ENCODE measurements around the gene TENT4B.
"Not testable (repeated sequence)": the region's sequence is repeated elsewhere in the genome, so short reads cannot be mapped to it uniquely, and the experiment has no call there.

Gene TENT4B

GRCh38 chr16:50238868-50239301, 85.8 kb downstream of the TENT4B start:
- DNase-seq = no peak

GRCh38 chr16:50243024-50243423, 89.9 kb downstream of the TENT4B start:
- not testable (repeated sequence) for DNase-seq

DNA sequence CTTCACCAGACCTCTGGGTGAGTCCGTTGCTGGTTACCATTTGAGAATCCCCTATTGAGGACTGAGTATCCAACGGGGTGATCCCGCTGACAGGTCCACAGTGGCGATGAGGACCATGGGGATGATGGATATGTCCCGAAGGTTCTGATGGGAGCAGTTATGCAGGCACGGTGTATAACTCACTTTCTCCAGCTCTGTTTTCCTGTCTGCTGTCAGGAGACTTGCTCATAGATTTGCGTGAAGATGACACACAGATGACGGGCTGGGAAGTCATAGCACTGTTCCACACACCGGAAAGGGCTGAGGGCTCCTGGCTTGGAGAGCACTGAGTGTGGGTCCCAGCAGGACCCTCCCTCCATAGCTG, 91.0 kb downstream of the TENT4B start:
- DNase-seq = no peak

DNA sequence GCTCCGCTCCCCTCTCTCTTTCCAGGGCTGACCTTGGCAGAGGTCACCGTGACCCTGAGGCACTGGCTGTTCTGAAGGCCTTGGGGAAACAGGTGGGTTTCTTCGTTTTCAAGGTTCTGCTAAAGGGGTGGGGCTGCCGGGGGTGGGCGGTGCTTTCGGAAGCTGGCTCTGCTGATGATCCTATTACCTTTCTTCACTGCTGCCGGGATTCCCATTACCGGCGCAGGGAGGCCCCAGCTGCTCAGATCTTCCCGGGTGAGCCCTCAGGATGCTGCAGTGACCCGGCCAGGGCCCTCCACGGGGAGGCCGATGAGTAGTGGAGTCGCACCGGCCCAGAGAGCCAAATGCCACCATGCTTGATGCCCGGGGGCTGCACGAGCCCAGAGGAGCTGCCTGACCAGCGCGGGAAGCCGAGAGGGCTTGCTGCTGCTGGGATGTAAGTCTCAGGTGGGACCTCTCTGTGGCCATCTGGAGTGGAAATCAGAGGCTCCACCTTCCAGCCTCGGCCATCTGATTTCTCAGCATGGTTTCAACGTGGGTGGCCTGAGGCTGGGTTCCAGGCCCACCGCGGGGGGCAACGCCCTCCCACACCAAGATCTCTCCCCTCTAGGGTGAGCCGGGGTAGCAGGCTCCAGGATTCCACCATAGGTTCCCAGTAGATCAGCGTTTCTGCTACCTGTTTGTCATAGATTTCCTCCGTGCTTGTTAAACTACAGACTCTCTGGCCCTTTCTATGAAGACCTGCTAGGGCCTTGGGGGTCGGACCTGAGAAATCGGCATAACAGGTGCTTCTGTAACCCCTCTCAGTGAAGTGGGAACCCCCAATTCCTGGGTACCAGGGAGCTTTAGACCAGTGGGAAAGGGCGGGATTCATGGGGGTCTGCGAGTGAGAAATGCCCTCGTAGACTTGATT, 91.7 kb downstream of the TENT4B start:
- DNase-seq = no peak

DNA sequence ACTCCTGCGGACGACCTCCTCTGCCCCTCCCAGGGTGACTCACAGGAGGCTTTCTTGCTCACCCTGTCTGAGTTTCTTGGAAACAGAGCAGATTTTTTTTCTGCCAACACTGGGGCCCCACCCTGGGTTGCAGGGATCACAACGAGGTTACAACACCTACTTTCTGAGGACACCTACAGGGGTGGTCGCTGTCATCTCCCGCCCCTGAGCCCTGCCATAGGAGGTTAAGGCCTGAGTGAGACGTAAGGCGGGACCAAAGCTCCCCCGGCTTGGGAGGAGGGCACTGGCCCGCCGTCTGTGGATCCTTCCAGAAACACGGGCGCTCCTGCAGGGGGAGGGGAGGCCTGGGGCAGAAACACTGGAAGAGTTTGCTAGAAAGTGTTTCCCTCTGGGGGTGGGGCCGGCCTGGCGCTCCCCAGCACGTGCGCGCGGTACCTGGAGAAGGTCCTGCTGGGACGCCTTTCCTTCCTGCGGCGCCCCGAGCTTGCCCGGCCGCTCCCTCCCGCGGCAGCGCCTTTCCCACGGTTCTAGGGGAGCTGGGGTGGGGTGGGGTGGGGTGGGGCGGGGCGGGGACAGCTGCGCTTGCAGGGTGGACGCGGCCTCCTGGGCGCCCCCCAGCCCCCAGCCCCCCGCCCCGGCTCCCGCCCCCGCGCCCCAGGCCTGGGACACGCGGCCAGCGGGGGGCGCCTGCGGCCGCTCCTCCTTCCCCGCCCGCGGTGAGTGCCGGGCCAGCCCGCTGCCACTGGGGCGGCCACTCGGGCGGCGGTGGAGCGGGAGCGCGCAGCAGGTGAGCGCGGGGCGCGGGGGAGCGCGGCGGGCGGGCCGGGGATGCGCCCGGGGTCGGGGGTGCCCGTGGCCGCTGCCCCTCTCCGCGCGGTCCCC, 92.6 kb downstream of the TENT4B start:
- DNase-seq = peak; percentile 55

DNA sequence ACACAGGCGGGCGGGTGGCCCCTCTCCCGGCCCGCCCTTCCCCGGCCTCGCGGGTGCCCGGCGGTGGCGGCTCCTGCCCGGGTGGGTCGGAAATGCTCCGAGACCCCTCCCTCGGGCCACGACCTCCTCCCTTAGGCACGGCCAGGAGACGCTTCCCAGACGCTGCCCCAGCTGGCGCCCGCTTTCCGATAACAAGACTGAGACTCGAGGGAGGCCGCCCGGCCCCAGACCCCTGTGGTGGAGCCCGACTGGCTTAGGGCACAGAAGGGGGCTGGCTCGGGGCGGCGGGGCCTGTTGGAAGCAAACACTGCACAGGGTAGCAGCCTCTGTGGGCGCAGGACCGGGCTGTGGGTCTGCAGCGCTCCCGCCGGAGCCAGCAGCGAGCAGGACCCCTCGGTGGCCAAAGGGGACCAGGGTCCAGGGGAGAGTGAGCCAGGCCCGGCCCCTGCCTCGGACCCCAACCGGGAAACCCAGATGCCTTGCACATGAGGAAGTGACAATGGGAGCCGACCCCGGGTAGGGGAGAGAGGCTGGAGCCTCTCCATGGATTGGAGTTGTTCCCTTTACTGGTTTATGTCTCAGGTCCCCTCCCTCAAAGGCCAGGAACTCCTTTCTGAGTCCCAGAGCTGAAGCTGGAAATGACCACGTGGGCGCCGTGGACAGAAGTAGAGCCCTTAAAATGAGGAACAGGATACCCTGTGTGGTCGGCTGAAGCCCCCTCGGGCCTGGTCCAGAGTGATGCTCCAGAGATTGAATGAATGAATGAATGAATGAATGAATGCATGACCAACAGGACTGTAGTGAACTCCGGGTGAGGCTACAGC, 93.4 kb downstream of the TENT4B start:
- DNase-seq = no peak

DNA sequence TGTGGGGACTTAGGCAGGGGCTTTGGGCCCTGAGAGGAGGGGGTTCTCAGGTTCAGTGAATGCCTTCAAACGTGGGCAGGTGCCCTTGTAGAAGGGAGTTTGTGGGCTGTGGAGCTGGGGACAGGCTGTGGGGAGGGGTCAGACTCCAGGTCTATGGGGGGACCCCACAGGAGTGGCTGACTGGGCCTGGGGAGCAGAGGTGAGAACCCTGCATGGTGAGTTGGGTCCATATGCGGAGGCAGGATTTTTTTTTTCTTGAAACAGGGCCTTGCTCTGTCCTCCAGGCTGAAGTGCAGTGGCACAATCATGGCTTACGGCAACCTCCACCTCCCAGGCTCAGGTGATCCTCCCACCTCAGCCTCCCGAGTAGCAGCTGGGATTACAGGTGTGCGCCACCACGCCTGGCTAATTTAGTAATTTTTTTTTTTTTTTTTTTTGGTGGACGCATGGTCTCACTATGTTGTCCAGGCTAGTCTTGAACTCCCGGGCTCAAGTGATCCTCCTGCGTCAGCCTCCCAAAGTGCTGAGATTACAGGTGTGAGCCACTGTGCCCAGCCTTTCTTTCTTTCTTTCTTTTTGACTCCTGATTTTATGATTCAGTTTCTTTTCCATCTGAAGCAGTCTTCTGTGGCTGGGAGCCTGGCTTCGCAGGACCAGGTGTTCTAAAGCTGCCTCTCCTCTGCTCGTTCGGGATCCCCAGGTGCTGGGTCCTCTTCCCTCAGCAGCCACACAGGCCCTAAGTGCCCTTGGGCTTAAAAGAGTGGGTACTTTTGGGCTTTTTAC, 94.2 kb downstream of the TENT4B start:
- DNase-seq = no peak

GRCh38 chr16:50247906-50248608, 95.0 kb downstream of the TENT4B start:
- DNase-seq = no peak

DNA sequence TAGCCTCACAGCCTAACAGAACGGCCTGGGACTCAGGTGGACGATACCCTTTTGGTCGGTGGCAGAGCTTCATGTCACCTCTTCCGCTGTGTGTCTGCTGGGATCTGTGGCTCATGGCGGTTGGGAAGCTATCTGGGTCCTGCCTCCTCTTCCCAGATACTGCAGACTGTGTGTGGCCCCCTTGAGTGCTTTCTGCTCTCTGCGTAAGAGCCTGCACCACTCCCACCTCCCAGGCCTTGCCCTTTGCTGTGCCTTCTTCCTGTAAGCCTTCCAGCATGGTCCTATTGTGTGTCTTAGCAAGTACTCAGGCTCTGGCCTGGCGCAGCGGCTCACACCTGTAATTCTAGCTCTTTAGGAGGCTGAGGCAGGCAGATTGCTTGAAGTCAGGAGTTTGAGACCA, 95.7 kb downstream of the TENT4B start:
- DNase-seq = no peak

- DNase-seq = no peak
Measured at GRCh38 chr16:50251375-50252081, 98.4 kb downstream of the TENT4B start.

DNA sequence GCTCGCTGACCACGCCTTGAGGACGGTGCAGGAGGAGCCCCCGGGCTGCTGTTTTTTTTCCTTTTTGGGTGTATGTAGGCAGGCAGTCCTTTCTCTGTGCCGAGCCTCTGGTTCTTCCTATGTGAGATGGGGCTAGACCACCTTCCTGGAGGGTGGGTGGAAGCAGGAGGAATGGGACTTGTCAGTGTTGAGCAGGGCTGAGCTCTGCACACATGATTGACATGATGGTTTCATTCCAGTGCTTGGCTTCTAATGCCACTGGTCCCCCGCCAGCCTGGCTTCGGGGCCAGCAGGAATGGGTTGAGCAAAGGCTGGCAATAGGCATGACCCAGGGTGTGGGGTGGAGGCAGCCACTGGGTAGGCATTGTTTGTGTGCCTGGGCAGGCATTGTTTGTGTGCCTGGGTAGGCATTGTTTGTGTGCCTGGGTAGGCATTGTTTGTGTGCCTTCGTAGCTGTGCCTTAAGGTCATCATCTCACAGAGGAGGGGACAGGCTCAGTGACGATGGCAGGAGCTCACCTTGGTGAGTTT, 99.0 kb downstream of the TENT4B start:
- no peak for DNase-seq

DNA sequence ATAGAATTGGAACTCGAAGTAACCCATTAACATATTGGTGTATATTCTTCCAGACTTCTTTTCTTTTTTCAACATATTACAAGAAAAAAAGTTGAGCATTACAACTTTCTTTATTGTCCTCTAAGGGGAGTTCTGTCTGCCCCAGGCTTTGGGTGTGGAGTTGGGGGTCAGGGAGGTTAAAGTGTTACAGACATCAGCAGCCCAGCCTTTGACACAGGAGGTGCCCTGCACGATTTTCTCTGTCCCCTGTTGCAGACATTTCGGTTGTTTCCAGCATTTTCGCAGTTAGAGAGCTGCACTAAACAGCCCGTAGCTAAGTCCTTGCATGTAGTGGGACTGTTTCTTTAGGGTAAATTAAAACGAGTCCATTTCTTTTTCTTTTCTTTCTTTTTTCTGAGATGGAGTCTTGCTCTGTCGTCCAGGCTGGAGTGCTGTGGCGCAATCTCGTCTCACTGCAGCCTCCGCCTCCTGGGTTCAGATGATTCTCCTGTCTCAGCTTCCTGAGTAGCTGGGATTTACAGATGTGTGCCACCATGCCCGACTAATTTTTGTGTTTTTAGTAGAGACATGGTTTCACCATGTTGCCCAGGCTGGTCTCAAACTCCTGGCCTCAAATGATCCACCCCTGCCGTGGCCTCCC, 99.9 kb downstream of the TENT4B start:
- no peak for DNase-seq

DNA sequence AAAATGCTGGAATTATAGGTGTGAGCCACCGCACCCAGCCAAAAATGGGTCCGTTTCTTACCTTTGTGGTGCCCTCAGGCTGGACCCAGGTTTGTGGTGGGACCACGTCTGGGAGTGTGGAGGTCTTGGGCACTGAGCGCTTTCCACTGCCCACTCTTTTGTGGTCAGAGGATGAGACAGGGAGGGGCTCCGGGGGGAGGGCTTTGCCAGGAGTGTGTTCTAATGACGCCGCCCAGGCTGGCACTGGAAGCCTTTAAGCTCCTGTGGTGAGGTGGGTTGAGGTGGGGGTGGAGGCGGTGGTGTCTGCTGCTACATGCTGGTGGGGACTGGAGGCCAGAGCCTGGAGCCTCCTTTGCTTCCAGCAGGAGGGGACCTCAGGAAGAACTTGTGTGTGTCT, 100.4 kb downstream of the TENT4B start:
- no peak for DNase-seq

GRCh38 chr16:50254072-50254471, 101.0 kb downstream of the TENT4B start:
- DNase-seq = no peak

- no peak for DNase-seq
Measured at GRCh38 chr16:50255538-50255937, 102.4 kb downstream of the TENT4B start.

DNA sequence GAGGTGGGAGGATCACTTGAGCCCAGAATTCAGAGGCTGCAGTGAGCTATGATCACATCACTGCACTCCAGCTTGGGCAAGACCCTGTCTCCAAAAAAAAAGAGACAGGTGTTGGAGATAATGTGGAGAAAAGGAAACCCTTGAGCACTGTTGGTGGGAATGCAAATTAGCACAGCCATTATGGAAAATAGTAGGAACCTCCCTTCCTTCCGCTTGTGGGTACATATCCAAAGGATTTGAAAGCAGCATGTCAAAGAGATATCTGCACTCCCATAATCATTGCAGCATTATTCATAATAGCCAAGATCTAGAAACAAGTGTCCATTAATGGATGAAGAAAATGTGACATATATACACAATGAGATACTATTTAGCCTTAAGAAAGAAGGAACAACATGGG, 103.5 kb downstream of the TENT4B start:
- DNase-seq = no peak

- no peak for DNase-seq
Measured at GRCh38 chr16:50257876-50258275, 104.8 kb downstream of the TENT4B start.

GRCh38 chr16:50259334-50260205, 106.5 kb downstream of the TENT4B start:
- DNase-seq = no peak

All from activated CD4-positive, CD25-positive, alpha-beta regulatory T cell treated with anti-CD3 and anti-CD28 coated beads, Interleukin-2, amount 50 U/mL, for 72 hours (primary cell).